Erythroblast (primary cell): ENCODE results near the gene CRACDL.

Experiments
- GATA1 ChIP-seq: IDR thresholded peaks from 2 replicates; pipeline ENCODE4 v1.6.1; 2011; ENCODE audit warnings: low read depth, mild to moderate bottlenecking, control low read depth, low read length, moderate library complexity
- POLR2A ChIP-seq: IDR thresholded peaks from 2 replicates; pipeline ENCODE4 v1.6.1; 2011; ENCODE audit warnings: mild to moderate bottlenecking, low read length

DNA sequence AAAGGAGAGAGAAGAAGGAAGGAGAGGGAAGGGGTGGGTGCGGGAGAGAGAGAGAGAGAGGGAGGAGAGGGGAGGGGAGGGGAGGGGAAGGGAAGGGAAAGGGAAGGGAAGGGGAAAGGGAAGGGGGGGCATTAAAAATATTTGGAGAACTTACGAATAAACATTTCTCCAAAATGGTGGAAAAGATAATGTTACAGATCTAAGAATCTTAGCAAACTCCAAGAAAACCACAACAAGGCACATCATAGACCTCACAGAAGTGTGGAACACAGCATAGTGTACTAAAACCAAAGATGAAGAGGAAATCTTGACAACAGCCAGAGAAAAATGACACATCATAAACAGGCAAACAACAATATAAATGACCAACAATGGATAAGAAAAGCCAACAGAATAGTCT, 83.1 kb downstream of the CRACDL start:
- no peak for TF ChIP-seq POLR2A
- TF ChIP-seq GATA1: no peak
